ENCODE results near the gene TEX22.
A peak's percentile ranks its signal among the peaks of the same experiment; 100 is the strongest.

TEX22 gene

DNA sequence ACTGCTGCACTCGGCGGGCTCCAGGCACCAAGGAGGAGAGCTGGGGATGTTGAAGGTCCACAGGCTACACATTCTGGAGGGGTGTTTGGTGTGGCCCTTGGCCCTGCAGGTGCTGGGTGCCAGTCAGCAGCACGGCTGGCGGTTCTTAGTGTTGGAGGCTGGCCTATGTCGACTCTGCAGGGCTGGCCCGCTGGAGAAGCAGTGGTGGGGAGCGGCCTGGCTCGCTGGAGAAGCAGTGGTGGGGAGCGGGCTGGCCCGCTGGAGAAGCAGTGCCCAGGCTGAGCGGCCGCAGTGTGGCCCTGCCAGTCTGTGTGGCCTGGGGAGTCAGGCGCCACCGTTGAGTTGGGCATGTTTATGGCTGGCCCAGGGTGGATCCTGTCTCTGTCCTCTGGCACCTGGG lies 48.6 kb downstream of the TEX22 start:
- H3K36me3 ChIP-seq (ENCODE audit: control insufficient read depth in 1 of 2, insufficient read depth in 2 of 2, low read depth in 1 of 2, low read length in 2 of 2) = peaks cover 30 to 81% of the 10 kb centered on the region in 2 experiments
- no peak overlapping the region for H2BK15ac ChIP-seq (ENCODE audit: low read depth, poor library complexity, severe bottlenecking)
- no peak overlapping the region for H2AFZ ChIP-seq (ENCODE audit: low read depth, low read length)

DNA sequence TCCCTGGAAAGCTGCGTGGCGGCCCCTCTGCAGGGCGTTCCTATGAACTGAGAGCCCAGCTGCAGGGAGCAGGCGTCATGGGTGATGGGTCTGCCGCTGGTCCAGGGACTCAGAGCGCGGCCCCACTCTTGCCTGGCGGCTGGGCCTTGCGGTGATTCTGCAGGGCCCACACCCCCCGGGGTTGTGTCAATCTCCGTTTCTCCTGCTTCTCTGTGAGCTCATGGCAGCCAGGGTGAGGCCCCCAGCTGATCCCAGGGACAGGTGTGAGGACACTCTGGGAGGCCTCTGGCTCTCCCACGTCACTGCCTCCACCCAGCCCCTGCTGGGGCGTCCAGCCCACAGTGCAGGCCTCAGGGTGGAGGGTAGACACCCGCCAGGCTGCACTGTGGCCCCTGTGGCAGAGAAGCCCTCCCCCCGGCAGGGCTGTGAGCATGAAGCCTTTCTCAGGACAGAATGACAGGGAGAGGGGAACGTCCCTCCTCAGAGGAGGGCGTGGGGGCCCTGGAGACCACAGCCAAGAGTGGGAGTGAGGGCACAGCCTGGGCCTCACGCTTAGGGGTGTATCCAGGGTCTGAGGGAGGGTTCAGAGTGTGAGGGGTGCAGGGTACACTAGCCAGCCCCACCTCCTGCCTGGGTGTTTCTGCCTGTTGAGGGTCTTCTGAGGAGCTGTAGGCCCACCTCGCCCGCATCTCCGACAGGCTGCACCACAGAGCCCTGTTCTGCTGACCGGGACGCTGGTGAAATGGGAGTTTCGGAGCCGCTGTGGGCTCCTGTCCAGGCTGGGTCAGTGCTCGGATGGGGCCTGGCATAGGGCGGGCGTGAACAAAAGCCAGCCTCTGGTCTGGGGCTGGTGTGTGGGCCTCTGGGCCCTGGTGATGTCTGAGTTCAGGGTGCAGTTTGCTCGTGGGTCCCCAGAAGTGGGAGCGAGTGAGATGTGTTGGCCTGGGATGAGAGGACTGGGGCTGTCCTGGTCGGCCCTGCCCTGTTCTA lies 49.6 kb downstream of the TEX22 start:
- DNase-seq = no peak
- Histone ChIP-seq H3K4me3 (ENCODE audit: insufficient read depth in 1 of 2, low read depth in 1 of 2, low read length in 2 of 2) (no peak overlapping the region), H2BK5ac (ENCODE audit: low read depth, low read length, poor library complexity, severe bottlenecking) (no peak overlapping the region), H3K9ac (ENCODE audit: low read length) (peak overlapping the region; percentile 87), H2BK120ac (ENCODE audit: low read depth, low read length) (no peak overlapping the region), H3K27me3 (ENCODE audit: control insufficient read depth in 1 of 2, insufficient read depth in 1 of 2, low read length in 2 of 2) (no peaks in the 10 kb centered on the region), H4K8ac (ENCODE audit: low read length) (peak overlapping the region; percentile 23), H3K18ac (ENCODE audit: low read depth in 1 of 2, low read length in 2 of 2) (no peak overlapping the region), H3K36me3 (ENCODE audit: control insufficient read depth in 1 of 2, insufficient read depth in 2 of 2, low read depth in 1 of 2, low read length in 2 of 2) (peaks cover 32 to 81% of the 10 kb centered on the region in 2 experiments), H3K23ac (ENCODE audit: low read length in 2 of 2) (peak overlapping the region in 1 of 2 experiments; percentile 23), H3K4me1 (ENCODE audit: control insufficient read depth, insufficient read depth, low read depth, low read length) (peaks cover 18% of the 10 kb centered on the region), H2AK5ac (ENCODE audit: low read length, severe bottlenecking) (no peak overlapping the region), H2AFZ (ENCODE audit: low read depth, low read length) (no peak overlapping the region), H3K27ac (ENCODE audit: low read length, poor library complexity, severe bottlenecking) (no peak overlapping the region), H2BK15ac (ENCODE audit: low read depth, poor library complexity, severe bottlenecking) (no peak overlapping the region), H3K4ac (ENCODE audit: low read depth in 1 of 2, low read length in 2 of 2) (no peak overlapping the region), H3K4me2 (ENCODE audit: low read length, poor library complexity, severe bottlenecking) (no peak overlapping the region), H3K79me1 (replicated peaks; ENCODE audit: low read length, poor library complexity, severe bottlenecking) (peaks cover 56% of the 10 kb centered on the region), H2BK12ac (ENCODE audit: low read length in 2 of 2) (no peak overlapping the region), H4K91ac (ENCODE audit: low read length) (no peak overlapping the region), H3K14ac (ENCODE audit: low read length in 2 of 2) (no peak overlapping the region), H3K9me3 (ENCODE audit: control insufficient read depth, low read length) (no peaks in the 10 kb centered on the region)
- WGBS = 94% methylated on average over 31 of the region's 31 CpGs

More for the DNA sequence above, 48.6 kb downstream of the TEX22 start:
- Histone ChIP-seq H4K91ac (ENCODE audit: low read length) (no peak overlapping the region), H3K4me2 (ENCODE audit: low read length, poor library complexity, severe bottlenecking) (no peak overlapping the region), H3K18ac (ENCODE audit: low read depth in 1 of 2, low read length in 2 of 2) (no peak overlapping the region), H3K23ac (ENCODE audit: low read length in 2 of 2) (no peak overlapping the region), H2BK120ac (ENCODE audit: low read depth, low read length) (no peak overlapping the region), H3K27ac (ENCODE audit: low read length, poor library complexity, severe bottlenecking) (no peak overlapping the region), H2BK5ac (ENCODE audit: low read depth, low read length, poor library complexity, severe bottlenecking) (no peak overlapping the region), H3K9ac (ENCODE audit: low read length) (no peak overlapping the region), H3K4me1 (ENCODE audit: control insufficient read depth, insufficient read depth, low read depth, low read length) (peaks cover 18% of the 10 kb centered on the region), H3K27me3 (ENCODE audit: control insufficient read depth in 1 of 2, insufficient read depth in 1 of 2, low read length in 2 of 2) (no peaks in the 10 kb centered on the region), H4K8ac (ENCODE audit: low read length) (no peak overlapping the region), H2AK5ac (ENCODE audit: low read length, severe bottlenecking) (no peak overlapping the region), H3K4ac (ENCODE audit: low read depth in 1 of 2, low read length in 2 of 2) (no peak overlapping the region), H3K9me3 (ENCODE audit: control insufficient read depth, low read length) (no peaks in the 10 kb centered on the region), H3K4me3 (ENCODE audit: insufficient read depth in 1 of 2, low read depth in 1 of 2, low read length in 2 of 2) (no peak overlapping the region), H3K14ac (ENCODE audit: low read length in 2 of 2) (no peak overlapping the region), H2BK12ac (ENCODE audit: low read length in 2 of 2) (no peak overlapping the region), H3K79me1 (replicated peaks; ENCODE audit: low read length, poor library complexity, severe bottlenecking) (peaks cover 60% of the 10 kb centered on the region)
- 87% methylated on average over 14 of the region's 14 CpGs for WGBS
- no peak for DNase-seq

DNA sequence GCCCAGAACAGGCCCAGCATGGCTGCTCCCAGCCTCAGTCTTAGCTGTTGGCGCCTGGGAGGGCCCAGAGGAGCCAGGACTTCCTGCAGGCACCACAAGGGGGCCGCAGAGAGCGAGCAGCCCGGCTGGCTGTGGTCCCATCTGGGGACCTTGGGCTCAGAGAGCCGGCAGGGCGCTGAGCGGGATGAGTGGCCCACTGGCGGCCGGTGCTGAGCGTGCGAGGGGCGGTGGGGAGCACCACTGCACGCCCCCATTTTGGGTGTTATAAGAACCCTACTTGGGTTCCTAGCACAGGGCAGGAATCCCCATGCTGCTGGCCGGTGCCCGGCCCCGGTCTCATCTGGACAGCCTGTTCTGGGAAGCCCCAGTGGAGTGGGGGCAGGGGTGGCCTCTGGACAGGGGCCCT lies 50.4 kb downstream of the TEX22 start:
- no peak overlapping the region for H2AFZ ChIP-seq (ENCODE audit: low read depth, low read length)
- H3K23ac ChIP-seq (ENCODE audit: low read length in 2 of 2) = no peak overlapping the region
- H3K4ac ChIP-seq (ENCODE audit: low read depth in 1 of 2, low read length in 2 of 2) = no peak overlapping the region
- H3K18ac ChIP-seq (ENCODE audit: low read depth in 1 of 2, low read length in 2 of 2) = no peak overlapping the region
- WGBS = 71% methylated on average over 16 of the region's 16 CpGs
- no peak overlapping the region for H3K14ac ChIP-seq (ENCODE audit: low read length in 2 of 2)
- H3K27me3 ChIP-seq (ENCODE audit: control insufficient read depth in 1 of 2, insufficient read depth in 1 of 2, low read length in 2 of 2) = no peaks in the 10 kb centered on the region
- H3K9ac ChIP-seq (ENCODE audit: low read length) = peak overlapping the region; percentile 87
- no peak overlapping the region for H2BK5ac ChIP-seq (ENCODE audit: low read depth, low read length, poor library complexity, severe bottlenecking)
- H4K91ac ChIP-seq (ENCODE audit: low read length) = no peak overlapping the region
- no peak overlapping the region for H2BK120ac ChIP-seq (ENCODE audit: low read depth, low read length)
- peak; percentile 60 for DNase-seq
- no peak overlapping the region for H3K4me2 ChIP-seq (ENCODE audit: low read length, poor library complexity, severe bottlenecking)
- no peak overlapping the region for H3K27ac ChIP-seq (ENCODE audit: low read length, poor library complexity, severe bottlenecking)
- peaks cover 56% of the 10 kb centered on the region for H3K79me1 ChIP-seq (replicated peaks; ENCODE audit: low read length, poor library complexity, severe bottlenecking)
- no peak overlapping the region for H3K4me3 ChIP-seq (ENCODE audit: insufficient read depth in 1 of 2, low read depth in 1 of 2, low read length in 2 of 2)
- no peak overlapping the region for H2AK5ac ChIP-seq (ENCODE audit: low read length, severe bottlenecking)
- H3K9me3 ChIP-seq (ENCODE audit: control insufficient read depth, low read length) = no peaks in the 10 kb centered on the region
- H4K8ac ChIP-seq (ENCODE audit: low read length) = no peak overlapping the region
- peaks cover 34 to 87% of the 10 kb centered on the region in 2 experiments for H3K36me3 ChIP-seq (ENCODE audit: control insufficient read depth in 1 of 2, insufficient read depth in 2 of 2, low read depth in 1 of 2, low read length in 2 of 2)
- no peak overlapping the region for H2BK15ac ChIP-seq (ENCODE audit: low read depth, poor library complexity, severe bottlenecking)
- peaks cover 18% of the 10 kb centered on the region for H3K4me1 ChIP-seq (ENCODE audit: control insufficient read depth, insufficient read depth, low read depth, low read length)
- no peak overlapping the region for H2BK12ac ChIP-seq (ENCODE audit: low read length in 2 of 2)

DNA sequence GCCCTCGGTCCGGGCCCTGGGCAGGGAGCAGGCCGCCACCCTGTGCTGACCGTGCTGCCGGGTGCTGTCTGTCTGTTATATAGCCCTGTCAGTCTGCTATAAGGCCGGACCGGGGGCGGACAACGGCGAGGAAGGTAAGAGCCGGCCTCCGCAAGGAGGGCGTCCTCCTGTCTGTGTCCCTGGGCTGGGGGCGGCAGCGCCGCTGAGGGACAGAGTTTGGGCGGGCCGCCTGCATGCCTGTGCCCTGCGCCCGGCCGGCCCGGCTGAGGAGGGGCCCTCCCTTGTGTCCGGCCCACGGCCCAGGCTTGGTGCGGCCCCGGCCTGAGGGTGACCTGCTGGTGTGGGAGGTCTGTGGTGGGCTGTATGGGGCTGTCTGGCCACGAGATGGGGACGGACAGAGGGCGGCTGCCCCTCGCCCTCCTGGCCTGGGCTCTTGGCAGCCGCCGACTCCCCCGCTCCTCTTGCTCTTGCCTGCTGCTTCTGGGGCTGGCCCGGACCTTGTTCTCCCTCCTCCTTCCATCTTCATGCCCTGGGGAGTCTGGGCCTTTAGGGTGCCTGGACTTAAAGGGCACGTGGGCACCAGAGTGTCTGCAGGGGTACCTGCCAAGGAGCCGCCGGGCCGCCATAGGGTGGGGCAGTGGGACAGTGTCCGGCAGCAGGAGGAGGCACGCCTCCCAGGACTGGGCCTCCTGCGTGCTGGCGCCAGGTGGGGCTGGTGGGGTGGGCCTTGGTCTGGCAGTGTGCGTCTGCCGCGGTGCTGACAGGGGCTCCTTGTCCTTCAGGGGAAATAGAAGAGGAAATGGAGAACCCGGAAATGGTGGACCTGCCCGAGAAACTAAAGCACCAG lies 51.2 kb downstream of the TEX22 start:
- no peak overlapping the region for H2BK5ac ChIP-seq (ENCODE audit: low read depth, low read length, poor library complexity, severe bottlenecking)
- 97% methylated on average over 37 of the region's 47 CpGs for WGBS
- H3K9ac ChIP-seq (ENCODE audit: low read length) = no peak overlapping the region
- no peaks in the 10 kb centered on the region for H3K27me3 ChIP-seq (ENCODE audit: control insufficient read depth in 1 of 2, insufficient read depth in 1 of 2, low read length in 2 of 2)
- H3K4me1 ChIP-seq (ENCODE audit: control insufficient read depth, insufficient read depth, low read depth, low read length) = peaks cover 18% of the 10 kb centered on the region
- H3K4me2 ChIP-seq (ENCODE audit: low read length, poor library complexity, severe bottlenecking) = no peak overlapping the region
- no peak overlapping the region for H3K14ac ChIP-seq (ENCODE audit: low read length in 2 of 2)
- no peak for DNase-seq
- H3K4me3 ChIP-seq (ENCODE audit: insufficient read depth in 1 of 2, low read depth in 1 of 2, low read length in 2 of 2) = no peak overlapping the region
- no peak overlapping the region for H3K27ac ChIP-seq (ENCODE audit: low read length, poor library complexity, severe bottlenecking)
- H2AFZ ChIP-seq (ENCODE audit: low read depth, low read length) = no peak overlapping the region
- H2AK5ac ChIP-seq (ENCODE audit: low read length, severe bottlenecking) = no peak overlapping the region
- H4K91ac ChIP-seq (ENCODE audit: low read length) = no peak overlapping the region
- peaks cover 41 to 95% of the 10 kb centered on the region in 2 experiments for H3K36me3 ChIP-seq (ENCODE audit: control insufficient read depth in 1 of 2, insufficient read depth in 2 of 2, low read depth in 1 of 2, low read length in 2 of 2)
- H4K8ac ChIP-seq (ENCODE audit: low read length) = no peak overlapping the region
- no peak overlapping the region for H3K23ac ChIP-seq (ENCODE audit: low read length in 2 of 2)
- H2BK12ac ChIP-seq (ENCODE audit: low read length in 2 of 2) = no peak overlapping the region
- H3K18ac ChIP-seq (ENCODE audit: low read depth in 1 of 2, low read length in 2 of 2) = no peak overlapping the region
- H2BK120ac ChIP-seq (ENCODE audit: low read depth, low read length) = no peak overlapping the region
- no peaks in the 10 kb centered on the region for H3K9me3 ChIP-seq (ENCODE audit: control insufficient read depth, low read length)
- H3K4ac ChIP-seq (ENCODE audit: low read depth in 1 of 2, low read length in 2 of 2) = no peak overlapping the region
- H2BK15ac ChIP-seq (ENCODE audit: low read depth, poor library complexity, severe bottlenecking) = no peak overlapping the region
- H3K79me1 ChIP-seq (replicated peaks; ENCODE audit: low read length, poor library complexity, severe bottlenecking) = peaks cover 59% of the 10 kb centered on the region
